PFSK-1 (cell line): ENCODE data around the gene E2F1.

Source experiments
- FOXP2 ChIP-seq: optimal IDR thresholded peaks from 2 replicates; pipeline ENCODE3; 2011; ENCODE audit warnings: borderline replicate concordance, control low read depth, inconsistent platforms; ENCODE audit not compliant: insufficient read depth; ENCODE audit errors: extremely low read length, extremely low read depth
- POLR2AphosphoS5 ChIP-seq: IDR thresholded peaks from 2 replicates; pipeline ENCODE4 v1.6.1; 2012; ENCODE audit warnings: low read depth, mild to moderate bottlenecking, control low read depth, low read length, moderate library complexity
- REST ChIP-seq, 2 experiments: IDR thresholded peaks; 2 replicates each; pipeline versions ENCODE4 v1.6.1 to v1.8.0; 2011 to 2012; ENCODE audit warnings: low read depth in 2 of 2, low read length in 2 of 2, control low read depth in 1 of 2, inconsistent platforms in 1 of 2, mild to moderate bottlenecking in 1 of 2, moderate library complexity in 1 of 2; ENCODE audit not compliant: insufficient read depth in 1 of 2

- TF ChIP-seq REST (IDR thresholded peaks at IDR 0.05; ENCODE audit: insufficient read depth in 1 of 2, low read depth in 2 of 2, low read length in 2 of 2) = no peak
- TF ChIP-seq POLR2AphosphoS5 = no peak
- TF ChIP-seq FOXP2 = no peak
These were observed 23.8 kb upstream of the E2F1 start for GRCh38 chr20:33709905-33710541.
